CD14-positive monocyte (primary cell): Measurements from ENCODE around the gene TNFRSF13B. TPM values are rescaled to one million over a fixed set of nuclear protein-coding genes. Genes with fewer than 3 reads are reported as not detected.

Experiments
- DNase-seq, 3 donors: peaks; one replicate each; pipeline ENCODE4 v3.0.0-alpha.2; 2011 to 2022
- H2AFZ ChIP-seq: 2 replicates; pipeline ENCODE4 v1.6.0; 2012; ENCODE audit warnings: mild to moderate bottlenecking, low read depth, low read length, inconsistent platforms; ENCODE audit not compliant: insufficient read depth, poor library complexity, severe bottlenecking
- H3K27ac ChIP-seq, 2 donors: 1 replicate in 1 of 2; 2 replicates in 1 of 2; pipeline ENCODE4 v1.5.1; 2012 to 2013; ENCODE audit warnings: low read length in 2 of 2, control low read depth in 1 of 2, inconsistent platforms in 1 of 2, low read depth in 1 of 2, mild to moderate bottlenecking in 1 of 2
- H3K27me3 ChIP-seq, 2 donors: one replicate each; pipeline versions ENCODE4 v1.6.0 to v1.6.1; 2011 to 2013; ENCODE audit warnings: low read length in 2 of 2; ENCODE audit not compliant: control insufficient read depth in 2 of 2, insufficient read depth in 2 of 2
- H3K36me3 ChIP-seq, 2 donors: replicated peaks in 1 of 2; 1 replicate in 1 of 2; 2 replicates in 1 of 2; pipeline versions ENCODE4 v1.5.1 to v1.6.1; 2012 to 2013; ENCODE audit warnings: low read length in 2 of 2, control low read depth in 1 of 2, inconsistent platforms in 1 of 2, mild to moderate bottlenecking in 1 of 2; ENCODE audit not compliant: insufficient read depth in 2 of 2, control insufficient read depth in 1 of 2
- H3K4me1 ChIP-seq, 2 donors: 1 replicate in 1 of 2; 2 replicates in 1 of 2; pipeline versions ENCODE4 v1.5.1 to v1.6.1; 2012 to 2013; ENCODE audit warnings: low read length in 2 of 2, control low read depth in 1 of 2, inconsistent platforms in 1 of 2, mild to moderate bottlenecking in 1 of 2, moderate library complexity in 1 of 2; ENCODE audit not compliant: insufficient read depth in 2 of 2, control insufficient read depth in 1 of 2
- H3K4me2 ChIP-seq: replicated peaks from 2 replicates; pipeline ENCODE3; 2012; ENCODE audit warnings: low read length, moderate library complexity, mild to moderate bottlenecking; ENCODE audit not compliant: poor library complexity, severe bottlenecking; ENCODE audit errors: extremely low read depth
- H3K4me3 ChIP-seq, 3 experiments: fragments of 200-600 bp in 1 of 3; sonication (generic) in 1 of 3; replicated peaks in 1 of 3; 1 replicate in 2 of 3; 2 replicates in 1 of 3; pipeline ENCODE4 v1.5.1; 2011 to 2013; ENCODE audit warnings: low read length in 3 of 3, mild to moderate bottlenecking in 3 of 3, control low read depth in 2 of 3, low read depth in 2 of 3, inconsistent platforms in 1 of 3, moderate library complexity in 1 of 3
- H3K79me2 ChIP-seq: 2 replicates; pipeline ENCODE4 v1.6.0; 2012; ENCODE audit warnings: mild to moderate bottlenecking, control low read depth, inconsistent platforms, low read length, moderate library complexity; ENCODE audit not compliant: insufficient read depth
- H3K9ac ChIP-seq: 2 replicates; pipeline ENCODE4 v1.6.0; 2017; ENCODE audit warnings: low read length, mild to moderate bottlenecking; ENCODE audit not compliant: insufficient read depth, poor library complexity, severe bottlenecking
- H3K9me3 ChIP-seq, 2 donors: replicated peaks in 1 of 2; 1 replicate in 1 of 2; 2 replicates in 1 of 2; pipeline versions ENCODE4 v1.5.1 to v1.6.1; 2012 to 2013; ENCODE audit warnings: low read length in 2 of 2, control low read depth in 1 of 2; ENCODE audit not compliant: control insufficient read depth in 1 of 2, insufficient read depth in 1 of 2
- H4K20me1 ChIP-seq: 2 replicates; pipeline ENCODE4 v1.6.0; 2012; ENCODE audit warnings: mild to moderate bottlenecking, low read length, control low read depth, moderate library complexity; ENCODE audit not compliant: insufficient read depth
- H3K27ac Mint-ChIP-seq, 7 donors: one replicate each; pipeline ENCODE4 v1.8.0; 2020; ENCODE audit warnings: mild to moderate bottlenecking in 7 of 7, mixed read lengths in 7 of 7, moderate library complexity in 6 of 7, inconsistent platforms in 2 of 7
- H3K27me3 Mint-ChIP-seq, 3 donors: one replicate each; pipeline ENCODE4 v1.8.0; 2021 to 2022; ENCODE audit warnings: low read depth in 3 of 3, mild to moderate bottlenecking in 3 of 3, mixed read lengths in 3 of 3, moderate library complexity in 3 of 3, inconsistent platforms in 1 of 3
- H3K36me3 Mint-ChIP-seq, 2 donors: one replicate each; pipeline ENCODE4 v1.8.0; 2020; ENCODE audit warnings: mixed read lengths in 2 of 2, inconsistent platforms in 1 of 2, mild to moderate bottlenecking in 1 of 2
- H3K4me1 Mint-ChIP-seq: one replicate; pipeline ENCODE4 v1.8.0; 2020; ENCODE audit warnings: mild to moderate bottlenecking, mixed read lengths
- H3K4me3 Mint-ChIP-seq, 2 donors: one replicate each; pipeline ENCODE4 v1.8.0; 2020; ENCODE audit warnings: mild to moderate bottlenecking in 2 of 2, mixed read lengths in 2 of 2, moderate library complexity in 1 of 2
- H3K9me3 Mint-ChIP-seq, 7 donors: one replicate each; pipeline ENCODE4 v1.8.0; 2020 to 2022; ENCODE audit warnings: mixed read lengths in 7 of 7, mild to moderate bottlenecking in 6 of 7, moderate library complexity in 6 of 7, inconsistent platforms in 2 of 7
- WGBS: methylation state at CpG from one replicate; pipeline ENCODE4 v1.1.5; 2013; ENCODE audit warnings: missing lambda C conversion rate; ENCODE audit not compliant: insufficient coverage; 5-methylcytosine and 5-hydroxymethylcytosine counted together
- intact Hi-C, 2 donors: fragments of 100-400 bp; cut with micrococcal nuclease; formaldehyde crosslinking; loops; one replicate each; pipeline versions ENCODE4 v1.15.0 to v1.15.1; 2023
- polyA plus RNA-seq, 3 donors: library from polyadenylated mRNA; depleted of rRNA in 1 of 3; unstranded in 2 of 3; stranded (reverse) in 1 of 3; fragments of 300-500 nt in 2 of 3; fragments of >200 nt in 1 of 3; fragmentation: Illumina TruSeq in 2 of 3; gene quantifications; 1 replicate in 2 of 3; 2 replicates in 1 of 3; pipeline ENCODE4 v1.2.3, GENCODE V29; 2012 to 2021
- TF ChIP-seq, protein P1 (sequence below): fragments of 200-600 bp; IDR thresholded peaks from one replicate; pipeline ENCODE4 v1.8.0; 2022; ENCODE audit warnings: antibody characterized with exemption, mild to moderate bottlenecking

TNFRSF13B gene
- polyA plus RNA-seq, 3 donors = 0.21 to 0.47 TPM; not detected in 1

DNA sequence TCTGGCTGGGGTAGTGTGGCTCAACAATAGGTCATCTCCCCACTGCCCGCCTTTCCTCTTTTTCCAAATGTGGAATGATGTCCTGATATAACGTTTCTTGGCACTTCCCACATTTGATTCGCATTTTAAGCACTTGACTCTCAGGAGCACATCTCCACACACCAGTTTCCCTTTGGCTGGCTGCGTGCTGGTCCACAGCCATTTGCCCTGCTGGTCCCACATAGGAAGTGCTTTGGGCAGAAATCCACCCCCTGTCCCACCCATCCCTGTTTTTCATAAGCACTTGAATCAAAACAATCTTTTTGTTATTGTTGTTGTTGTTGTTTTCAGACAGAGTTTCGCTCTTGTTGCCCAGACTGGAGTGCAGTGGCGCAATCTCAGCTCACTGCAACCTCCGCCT lies 24.0 kb upstream of the TNFRSF13B start:
- no peaks in the 10 kb centered on the region for H4K20me1 ChIP-seq
- 76% methylated on average over 5 of the region's 7 CpGs for WGBS
- no peak overlapping the region for H3K27ac Mint-ChIP-seq
- H3K9me3 ChIP-seq = no peaks in the 10 kb centered on the region
- H3K4me1 Mint-ChIP-seq = peaks cover 2% of the 10 kb centered on the region
- DNase-seq = no peak
- H3K4me1 ChIP-seq = peaks cover 0 to 6% of the 10 kb centered on the region in 2 donors
- H3K9ac ChIP-seq = no peak overlapping the region
- no peaks in the 10 kb centered on the region for H3K36me3 Mint-ChIP-seq
- intact Hi-C loops = no loop called here
- peaks cover 2 to 3% (median 2%) of the 10 kb centered on the region in 3 donors for H3K27me3 Mint-ChIP-seq
- no peaks in the 10 kb centered on the region for H3K36me3 ChIP-seq
- H3K27ac ChIP-seq = no peak overlapping the region
- TF ChIP-seq, protein P1, sequence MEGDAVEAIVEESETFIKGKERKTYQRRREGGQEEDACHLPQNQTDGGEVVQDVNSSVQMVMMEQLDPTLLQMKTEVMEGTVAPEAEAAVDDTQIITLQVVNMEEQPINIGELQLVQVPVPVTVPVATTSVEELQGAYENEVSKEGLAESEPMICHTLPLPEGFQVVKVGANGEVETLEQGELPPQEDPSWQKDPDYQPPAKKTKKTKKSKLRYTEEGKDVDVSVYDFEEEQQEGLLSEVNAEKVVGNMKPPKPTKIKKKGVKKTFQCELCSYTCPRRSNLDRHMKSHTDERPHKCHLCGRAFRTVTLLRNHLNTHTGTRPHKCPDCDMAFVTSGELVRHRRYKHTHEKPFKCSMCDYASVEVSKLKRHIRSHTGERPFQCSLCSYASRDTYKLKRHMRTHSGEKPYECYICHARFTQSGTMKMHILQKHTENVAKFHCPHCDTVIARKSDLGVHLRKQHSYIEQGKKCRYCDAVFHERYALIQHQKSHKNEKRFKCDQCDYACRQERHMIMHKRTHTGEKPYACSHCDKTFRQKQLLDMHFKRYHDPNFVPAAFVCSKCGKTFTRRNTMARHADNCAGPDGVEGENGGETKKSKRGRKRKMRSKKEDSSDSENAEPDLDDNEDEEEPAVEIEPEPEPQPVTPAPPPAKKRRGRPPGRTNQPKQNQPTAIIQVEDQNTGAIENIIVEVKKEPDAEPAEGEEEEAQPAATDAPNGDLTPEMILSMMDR = no peak
- H3K4me3 ChIP-seq = no peak overlapping the region
- no peak overlapping the region for H3K4me3 Mint-ChIP-seq
- H3K27me3 ChIP-seq = no peaks in the 10 kb centered on the region
- no peak overlapping the region for H2AFZ ChIP-seq
- H3K79me2 ChIP-seq = no peaks in the 10 kb centered on the region
- H3K4me2 ChIP-seq = no peak overlapping the region
- peaks cover 0 to 3% (median under 1%) of the 10 kb centered on the region in 7 donors for H3K9me3 Mint-ChIP-seq

DNA sequence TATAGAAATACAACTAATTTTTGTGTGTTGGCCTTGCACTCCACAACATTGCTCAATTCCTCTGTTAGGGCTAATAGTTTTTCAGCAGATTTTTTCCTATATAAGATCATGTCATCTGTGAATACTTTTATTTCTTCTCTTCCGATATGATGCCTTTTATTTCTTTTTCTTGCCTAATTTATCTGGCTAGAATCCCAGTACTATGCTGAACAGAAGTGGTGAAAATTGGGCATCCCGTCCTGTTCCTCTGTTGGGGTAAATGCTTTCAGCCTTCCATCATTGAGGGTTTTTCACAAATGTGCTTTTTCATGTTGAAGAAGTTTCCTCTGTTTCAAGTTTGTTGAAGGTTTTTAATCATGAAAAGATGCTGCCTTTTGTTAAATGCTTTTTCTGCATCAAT lies 22.7 kb upstream of the TNFRSF13B start:
- H3K36me3 Mint-ChIP-seq = no peaks in the 10 kb centered on the region
- H3K9me3 Mint-ChIP-seq = peaks cover 0 to 2% (median 0%) of the 10 kb centered on the region in 7 donors
- no peaks in the 10 kb centered on the region for H4K20me1 ChIP-seq
- no peaks in the 10 kb centered on the region for H3K36me3 ChIP-seq
- no peak overlapping the region for H3K27ac Mint-ChIP-seq
- no peak overlapping the region for H2AFZ ChIP-seq
- intact Hi-C loops = loop anchor here in 1 of 2 donors (5.0 kb wide), 1 partner anchor 457 kb away; no protein-coding TSS in a partner anchor
- H3K4me1 Mint-ChIP-seq = peaks cover 11% of the 10 kb centered on the region
- no peak overlapping the region for H3K9ac ChIP-seq
- 67% methylated on average over 1 of the region's 2 CpGs for WGBS
- no peak overlapping the region for H3K27ac ChIP-seq
- peaks cover 0 to 6% (median 2%) of the 10 kb centered on the region in 3 donors for H3K27me3 Mint-ChIP-seq
- no peaks in the 10 kb centered on the region for H3K9me3 ChIP-seq
- no peaks in the 10 kb centered on the region for H3K79me2 ChIP-seq
- peaks cover 7 to 15% of the 10 kb centered on the region in 2 donors for H3K4me1 ChIP-seq
- H3K4me3 Mint-ChIP-seq = no peak overlapping the region
- TF ChIP-seq, protein P1 = no peak
- H3K27me3 ChIP-seq = no peaks in the 10 kb centered on the region
- H3K4me2 ChIP-seq = no peak overlapping the region
- no peak for DNase-seq
- H3K4me3 ChIP-seq = no peak overlapping the region
